ENCODE results near the gene PREX1. TPM values are rescaled to one million over a fixed set of nuclear protein-coding genes. Genes with fewer than 3 reads are reported as not detected.

PREX1 gene
- polyA plus RNA-seq, 1 donor (not counting 4 experiments of a cell fraction or from before 2014, with no cell fraction given): 0.22 TPM

- H3K36me3 ChIP-seq (ENCODE audit: control insufficient read depth in 2 of 2, extremely low read depth in 1 of 2, insufficient read depth in 2 of 2, low read length in 2 of 2): no peaks in the 10 kb centered on the region
Measured at GRCh38 chr20:48634641-48635040, 193.2 kb downstream of the PREX1 start.

GRCh38 chr20:48633620-48634257 lies 194.1 kb downstream of the PREX1 start:
- H3K36me3 ChIP-seq (ENCODE audit: control insufficient read depth in 2 of 2, extremely low read depth in 1 of 2, insufficient read depth in 2 of 2, low read length in 2 of 2): no peaks in the 10 kb centered on the region
- no peaks in the 10 kb centered on the region for H3K79me2 ChIP-seq (ENCODE audit: control insufficient read depth, insufficient read depth, low read length)
- no peaks in the 10 kb centered on the region for H3K9me3 ChIP-seq (ENCODE audit: control insufficient read depth, low read depth, low read length)
- no peaks in the 10 kb centered on the region for H3K27me3 ChIP-seq (ENCODE audit: control insufficient read depth, extremely low read depth, insufficient read depth, low read length)
- H3K4me3 ChIP-seq (ENCODE audit: control insufficient read depth in 2 of 3, extremely low read depth in 1 of 3, insufficient read depth in 2 of 3, low read depth in 1 of 3, low read length in 3 of 3): no peak overlapping the region
- H3K4me2 ChIP-seq (ENCODE audit: control insufficient read depth, extremely low read depth, insufficient read depth, low read depth, low read length): no peak overlapping the region
- no peak overlapping the region for H3K27ac ChIP-seq (ENCODE audit: control insufficient read depth, insufficient read depth, low read length)
- H3K4me1 ChIP-seq (ENCODE audit: control insufficient read depth, extremely low read depth, insufficient read depth, low read length): no peaks in the 10 kb centered on the region
- no peaks in the 10 kb centered on the region for H4K20me1 ChIP-seq (ENCODE audit: control insufficient read depth, extremely low read depth, insufficient read depth, low read length)
- H2AFZ ChIP-seq (ENCODE audit: control insufficient read depth, low read length): no peak overlapping the region
- H3K9me1 ChIP-seq (ENCODE audit: control insufficient read depth, extremely low read depth, insufficient read depth, low read length): no peaks in the 10 kb centered on the region
- no peak for DNase-seq (ENCODE audit: low read depth, low spot score)
- TF ChIP-seq CTCF (optimal IDR thresholded peaks at IDR 0.05 in 1 of 3, IDR thresholded peaks at IDR 0.05 in 1 of 3, conservative IDR thresholded peaks at IDR 0.05 in 1 of 3; ENCODE audit: extremely low read depth in 1 of 3, insufficient read depth in 2 of 3, low read length in 3 of 3): no peak
- no peak for TF ChIP-seq EZH2 (IDR thresholded peaks at IDR 0.05; ENCODE audit: low read length)
- dilution Hi-C loops (cut with MboI; ENCODE audit: extremely low pct_ligation_motif_present, low sequenced_read_pairs): no loop called here
- FAIRE-seq: no peak
- H3K9ac ChIP-seq (ENCODE audit: control insufficient read depth, extremely low read depth, insufficient read depth, low read length): no peak overlapping the region

More at GRCh38 chr20:48634641-48635040, 193.2 kb downstream of the PREX1 start:
- no peak overlapping the region for H3K4me3 ChIP-seq (ENCODE audit: control insufficient read depth in 2 of 3, extremely low read depth in 1 of 3, insufficient read depth in 2 of 3, low read depth in 1 of 3, low read length in 3 of 3)
- H3K27ac ChIP-seq (ENCODE audit: control insufficient read depth, insufficient read depth, low read length): no peak overlapping the region
- H4K20me1 ChIP-seq (ENCODE audit: control insufficient read depth, extremely low read depth, insufficient read depth, low read length): no peaks in the 10 kb centered on the region
- H3K4me2 ChIP-seq (ENCODE audit: control insufficient read depth, extremely low read depth, insufficient read depth, low read depth, low read length): no peak overlapping the region
- DNase-seq (ENCODE audit: low read depth, low spot score) (no peak), FAIRE-seq (no peak)
- dilution Hi-C loops (cut with MboI; ENCODE audit: extremely low pct_ligation_motif_present, low sequenced_read_pairs): no loop called here
- H3K9ac ChIP-seq (ENCODE audit: control insufficient read depth, extremely low read depth, insufficient read depth, low read length): no peak overlapping the region
- H3K9me1 ChIP-seq (ENCODE audit: control insufficient read depth, extremely low read depth, insufficient read depth, low read length): no peaks in the 10 kb centered on the region
- no peaks in the 10 kb centered on the region for H3K9me3 ChIP-seq (ENCODE audit: control insufficient read depth, low read depth, low read length)
- no peak for TF ChIP-seq EZH2 (IDR thresholded peaks at IDR 0.05; ENCODE audit: low read length)
- no peak for TF ChIP-seq CTCF (optimal IDR thresholded peaks at IDR 0.05 in 1 of 3, IDR thresholded peaks at IDR 0.05 in 1 of 3, conservative IDR thresholded peaks at IDR 0.05 in 1 of 3; ENCODE audit: extremely low read depth in 1 of 3, insufficient read depth in 2 of 3, low read length in 3 of 3)
- H2AFZ ChIP-seq (ENCODE audit: control insufficient read depth, low read length): no peak overlapping the region
- no peaks in the 10 kb centered on the region for H3K4me1 ChIP-seq (ENCODE audit: control insufficient read depth, extremely low read depth, insufficient read depth, low read length)
- H3K27me3 ChIP-seq (ENCODE audit: control insufficient read depth, extremely low read depth, insufficient read depth, low read length): no peaks in the 10 kb centered on the region
- no peaks in the 10 kb centered on the region for H3K79me2 ChIP-seq (ENCODE audit: control insufficient read depth, insufficient read depth, low read length)
